GM12878 (cell line): ENCODE results near the gene OR14C36.

Experiments
- CHD4 ChIP-seq: fragments of 200-600 bp; sonication (generic); IDR thresholded peaks from 2 replicates; pipeline ENCODE4 v1.6.1; 2016; ENCODE audit warnings: mild to moderate bottlenecking
- ELK1 ChIP-seq: IDR thresholded peaks from 2 replicates; pipeline ENCODE4 v1.6.1; 2012; ENCODE audit warnings: low read depth, low read length, improper control_type of control experiment
- HCFC1 ChIP-seq: fragments of 150-350 bp; IDR thresholded peaks from 2 replicates; pipeline ENCODE4 v1.6.1; 2014; ENCODE audit warnings: low read length
- NFYB ChIP-seq: IDR thresholded peaks from 2 replicates; pipeline ENCODE4 v1.6.1; 2011; ENCODE audit warnings: low read depth, mild to moderate bottlenecking, low read length, improper control_type of control experiment, moderate library complexity; ENCODE audit not compliant: insufficient read depth
- POLR2A ChIP-seq: IDR thresholded peaks from 2 replicates; pipeline ENCODE4 v1.6.1; 2011; ENCODE audit warnings: low read depth, mild to moderate bottlenecking, low read length
- TF ChIP-seq, protein P1 (sequence below), 3 experiments: IDR thresholded peaks in 2 of 3; conservative IDR thresholded peaks in 1 of 3; 2 replicates each; pipeline ENCODE4 v1.5.1; 2011; ENCODE audit warnings: low read depth in 3 of 3, low read length in 3 of 3, mild to moderate bottlenecking in 3 of 3, control low read depth in 2 of 3, moderate library complexity in 2 of 3, inconsistent platforms in 1 of 3, mixed read lengths in 1 of 3; ENCODE audit not compliant: control insufficient read depth in 2 of 3, insufficient read depth in 1 of 3; ENCODE audit errors: extremely low read depth in 1 of 3

- TF ChIP-seq ELK1 (no peak), POLR2A (no peak), HCFC1 (no peak), CHD4 (no peak), NFYB (no peak)
- TF ChIP-seq, protein P1, sequence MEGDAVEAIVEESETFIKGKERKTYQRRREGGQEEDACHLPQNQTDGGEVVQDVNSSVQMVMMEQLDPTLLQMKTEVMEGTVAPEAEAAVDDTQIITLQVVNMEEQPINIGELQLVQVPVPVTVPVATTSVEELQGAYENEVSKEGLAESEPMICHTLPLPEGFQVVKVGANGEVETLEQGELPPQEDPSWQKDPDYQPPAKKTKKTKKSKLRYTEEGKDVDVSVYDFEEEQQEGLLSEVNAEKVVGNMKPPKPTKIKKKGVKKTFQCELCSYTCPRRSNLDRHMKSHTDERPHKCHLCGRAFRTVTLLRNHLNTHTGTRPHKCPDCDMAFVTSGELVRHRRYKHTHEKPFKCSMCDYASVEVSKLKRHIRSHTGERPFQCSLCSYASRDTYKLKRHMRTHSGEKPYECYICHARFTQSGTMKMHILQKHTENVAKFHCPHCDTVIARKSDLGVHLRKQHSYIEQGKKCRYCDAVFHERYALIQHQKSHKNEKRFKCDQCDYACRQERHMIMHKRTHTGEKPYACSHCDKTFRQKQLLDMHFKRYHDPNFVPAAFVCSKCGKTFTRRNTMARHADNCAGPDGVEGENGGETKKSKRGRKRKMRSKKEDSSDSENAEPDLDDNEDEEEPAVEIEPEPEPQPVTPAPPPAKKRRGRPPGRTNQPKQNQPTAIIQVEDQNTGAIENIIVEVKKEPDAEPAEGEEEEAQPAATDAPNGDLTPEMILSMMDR (IDR thresholded peaks at IDR 0.05 in 2 of 3, conservative IDR thresholded peaks at IDR 0.05 in 1 of 3; ENCODE audit: control insufficient read depth in 2 of 3, extremely low read depth in 1 of 3, insufficient read depth in 1 of 3, low read depth in 3 of 3, low read length in 3 of 3) = no peak
Observed at GRCh38 chr1:248303324-248303723, 45.3 kb upstream of the OR14C36 start, which contains the start of gene OR2T12.
